Measurements from ENCODE around the gene IL1R2. TPM values are rescaled to one million over a fixed set of nuclear protein-coding genes. Genes with fewer than 3 reads are reported as not detected.

The IL1R2 gene
- total and polyA plus RNA-seq, 2 of the 13 experiments (the other 11 are each of a cell fraction or from before 2014, with no cell fraction given), result 3.6 to 7.3 TPM

DNA sequence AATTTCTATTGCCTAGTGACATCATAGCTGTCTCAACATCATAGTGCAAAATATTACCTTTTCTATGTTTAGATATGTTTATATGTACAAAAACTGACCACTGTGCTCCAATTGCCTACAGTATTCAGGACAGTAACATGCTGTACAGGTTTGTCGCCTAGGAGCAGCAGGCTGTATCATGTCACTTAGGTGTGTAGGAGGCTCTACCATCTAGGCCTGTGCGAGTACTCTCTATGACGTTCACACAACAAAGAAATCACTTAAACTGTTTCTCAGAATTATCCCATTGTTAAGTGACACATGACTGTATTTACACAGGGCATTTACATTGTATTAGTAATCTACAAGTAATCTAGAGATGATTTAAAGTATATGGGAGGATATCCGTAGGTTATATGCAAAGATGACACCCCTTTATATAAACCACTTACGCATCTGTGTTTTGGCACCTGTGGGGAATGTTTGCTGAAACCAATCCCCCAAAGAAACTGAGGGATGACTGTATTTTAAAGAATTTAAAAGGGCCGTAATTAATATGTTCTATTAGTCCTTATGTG is 24.7 kb downstream of the IL1R2 start (continued):
- TF ChIP-seq AHDC1 (CRISPR knock-in tag; IDR thresholded peaks at IDR 0.05; ENCODE audit: borderline replicate concordance), result no peak
- TF ChIP-seq CREM (IDR thresholded peaks at IDR 0.05), result no peak
- TF ChIP-seq CREM (CRISPR knock-in tag; IDR thresholded peaks at IDR 0.05), result no peak
- TF ChIP-seq BCL6 (CRISPR knock-in tag; IDR thresholded peaks at IDR 0.05), result no peak
- TF ChIP-seq ZNF513 (CRISPR knock-in tag; conservative IDR thresholded peaks at IDR 0.05), result no peak
- TF ChIP-seq, protein P1, sequence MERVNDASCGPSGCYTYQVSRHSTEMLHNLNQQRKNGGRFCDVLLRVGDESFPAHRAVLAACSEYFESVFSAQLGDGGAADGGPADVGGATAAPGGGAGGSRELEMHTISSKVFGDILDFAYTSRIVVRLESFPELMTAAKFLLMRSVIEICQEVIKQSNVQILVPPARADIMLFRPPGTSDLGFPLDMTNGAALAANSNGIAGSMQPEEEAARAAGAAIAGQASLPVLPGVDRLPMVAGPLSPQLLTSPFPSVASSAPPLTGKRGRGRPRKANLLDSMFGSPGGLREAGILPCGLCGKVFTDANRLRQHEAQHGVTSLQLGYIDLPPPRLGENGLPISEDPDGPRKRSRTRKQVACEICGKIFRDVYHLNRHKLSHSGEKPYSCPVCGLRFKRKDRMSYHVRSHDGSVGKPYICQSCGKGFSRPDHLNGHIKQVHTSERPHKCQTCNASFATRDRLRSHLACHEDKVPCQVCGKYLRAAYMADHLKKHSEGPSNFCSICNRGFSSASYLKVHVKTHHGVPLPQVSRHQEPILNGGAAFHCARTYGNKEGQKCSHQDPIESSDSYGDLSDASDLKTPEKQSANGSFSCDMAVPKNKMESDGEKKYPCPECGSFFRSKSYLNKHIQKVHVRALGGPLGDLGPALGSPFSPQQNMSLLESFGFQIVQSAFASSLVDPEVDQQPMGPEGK (CRISPR knock-in tag; IDR thresholded peaks at IDR 0.05), result no peak
- TF ChIP-seq ZZZ3 (CRISPR knock-in tag; IDR thresholded peaks at IDR 0.05; ENCODE audit: borderline replicate concordance), result no peak
- TF ChIP-seq NR0B2 (CRISPR knock-in tag; IDR thresholded peaks at IDR 0.05), result no peak
- TF ChIP-seq, protein P2, sequence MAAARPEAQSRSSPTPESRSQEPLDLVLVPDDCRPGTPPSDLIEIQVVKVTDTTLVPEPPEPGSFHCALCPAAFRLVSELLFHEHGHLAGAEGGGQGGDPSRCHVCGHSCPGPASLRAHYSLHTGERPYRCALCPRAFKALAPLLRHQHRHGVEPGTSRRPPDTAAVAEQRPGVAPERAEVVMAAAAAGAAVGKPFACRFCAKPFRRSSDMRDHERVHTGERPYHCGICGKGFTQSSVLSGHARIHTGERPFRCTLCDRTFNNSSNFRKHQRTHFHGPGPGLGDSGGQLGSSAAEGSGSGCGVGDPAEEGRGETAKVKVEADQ (CRISPR knock-in tag; IDR thresholded peaks at IDR 0.05; ENCODE audit: borderline replicate concordance), result no peak
- no peak for TF ChIP-seq SMC3 (IDR thresholded peaks at IDR 0.05; ENCODE audit: low read length)
- no peak for TF ChIP-seq NFATC3 (CRISPR knock-in tag; IDR thresholded peaks at IDR 0.05)
- no peak for TF ChIP-seq SRF (IDR thresholded peaks at IDR 0.05; ENCODE audit: low read depth, low read length)
- TF ChIP-seq KLF11 (CRISPR knock-in tag; IDR thresholded peaks at IDR 0.05), result no peak
